ENCODE measurements around the gene EIF4G3.

- TF ChIP-seq CTCF (IDR thresholded peaks at IDR 0.05; ENCODE audit: low read length): no peak
- TF ChIP-seq EZH2phosphoT487 (IDR thresholded peaks at IDR 0.05; ENCODE audit: low read length): no peak
- no peak for TF ChIP-seq EZH2 (optimal IDR thresholded peaks at IDR 0.05; ENCODE audit: low read depth, low read length)
These were observed 413.3 kb downstream of the EIF4G3 start for GRCh38 chr1:20763417-20763816.
